Fibroblast of gingiva (primary cell): ENCODE results near the gene ELOVL2.
"Not testable (repeated sequence)": the region's sequence is repeated elsewhere in the genome, so short reads cannot be mapped to it uniquely, and the experiment has no call there.

Source experiments
- DNase-seq: peaks from one replicate; pipeline ENCODE4 v3.0.0-alpha.2; 2011; ENCODE audit warnings: low read depth

Gene ELOVL2

DNA sequence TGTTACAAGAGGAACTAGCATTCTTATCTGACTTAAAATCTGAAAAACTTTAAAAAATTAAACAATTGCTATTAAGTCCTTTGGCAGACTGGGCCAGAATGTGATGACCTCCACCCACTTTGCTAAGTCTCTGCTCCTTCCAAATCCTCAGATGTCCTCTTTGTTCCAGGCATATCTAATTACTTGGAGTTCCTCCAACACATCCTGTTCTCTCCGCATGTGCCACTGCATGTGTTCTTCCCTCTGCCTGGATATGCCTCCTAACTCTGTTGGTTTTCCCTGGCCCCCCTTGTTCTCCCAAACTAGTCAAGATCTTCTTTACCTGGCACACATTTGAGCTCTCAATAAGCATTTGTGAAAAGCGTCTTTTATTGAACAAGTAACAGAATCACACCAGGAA is 23.1 kb downstream of the ELOVL2 start:
- no peak for DNase-seq

DNA sequence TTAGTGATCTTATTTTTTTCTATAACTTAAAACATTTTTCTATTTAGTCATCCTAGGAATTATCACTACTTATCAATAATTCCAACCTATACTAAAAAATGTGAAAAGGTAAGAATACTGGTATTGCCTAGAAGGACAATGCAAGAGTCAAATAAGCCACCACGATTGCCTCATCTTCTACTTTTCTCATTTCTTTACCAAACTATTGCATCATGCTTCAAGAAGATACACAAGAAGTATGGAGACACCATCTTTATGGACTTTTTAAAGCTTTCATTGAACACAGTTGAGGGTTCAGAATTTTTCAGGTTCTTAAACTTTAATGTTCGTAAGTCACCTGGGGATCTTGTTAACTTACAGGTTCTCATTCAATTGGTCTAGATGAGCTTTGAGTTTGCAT is 25.9 kb downstream of the ELOVL2 start:
- DNase-seq, result no peak

DNA sequence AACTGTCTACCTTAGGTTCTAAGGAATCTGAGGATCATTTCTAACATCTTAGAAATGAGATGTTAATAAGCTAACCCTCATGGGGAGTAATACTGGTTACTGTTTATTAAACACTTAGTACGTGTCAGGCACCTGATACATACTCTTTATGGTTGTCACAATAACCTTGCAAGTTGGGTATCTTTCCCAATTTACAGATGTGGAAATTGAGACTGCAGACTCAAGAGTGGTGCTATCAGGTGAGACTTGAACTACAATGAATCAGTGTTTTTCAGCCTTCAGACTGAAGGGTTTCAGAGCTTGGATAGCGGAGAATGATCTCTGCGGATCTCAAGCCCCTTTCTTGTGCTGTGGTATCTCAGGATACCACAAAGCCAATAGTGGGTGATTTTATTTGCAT is 27.0 kb downstream of the ELOVL2 start:
- no peak for DNase-seq

DNA sequence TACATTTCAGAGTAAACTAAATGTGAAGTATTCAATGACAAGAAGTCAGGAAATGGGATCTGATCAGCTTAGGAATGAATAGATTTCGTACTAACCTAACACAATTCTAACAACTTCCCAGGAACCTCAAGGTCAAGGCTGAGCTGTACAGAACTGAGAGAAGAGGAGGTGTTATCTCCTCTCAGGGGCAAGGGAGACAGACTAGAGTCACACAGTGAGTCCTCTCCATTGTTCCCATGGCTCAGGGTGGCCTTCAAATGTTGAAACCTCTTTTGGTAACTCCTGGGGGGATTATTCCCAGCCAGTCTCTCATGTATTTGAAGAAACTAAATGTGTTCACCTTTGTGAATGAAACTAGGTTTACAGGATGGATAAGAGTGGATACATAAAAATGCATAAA is 27.7 kb downstream of the ELOVL2 start:
- DNase-seq, result no peak

DNA sequence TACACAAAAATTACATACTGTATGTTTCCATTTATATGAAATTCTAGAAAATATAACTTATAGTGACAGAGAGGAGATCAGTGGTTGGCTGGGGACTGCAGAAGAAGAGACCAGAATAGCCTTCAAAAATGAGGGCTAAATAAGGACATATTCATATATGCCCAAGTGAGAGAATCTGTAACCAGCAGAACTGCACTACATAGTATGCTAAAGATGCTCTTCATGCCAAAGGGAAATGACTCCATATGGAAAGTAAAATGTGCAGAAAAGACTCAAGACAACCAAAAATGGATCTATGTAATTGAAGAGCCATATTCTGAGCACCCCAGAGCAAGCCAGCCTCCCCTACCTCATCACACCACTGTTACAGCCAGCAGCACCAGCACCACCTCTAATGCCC is 29.0 kb downstream of the ELOVL2 start:
- no peak for DNase-seq

DNA sequence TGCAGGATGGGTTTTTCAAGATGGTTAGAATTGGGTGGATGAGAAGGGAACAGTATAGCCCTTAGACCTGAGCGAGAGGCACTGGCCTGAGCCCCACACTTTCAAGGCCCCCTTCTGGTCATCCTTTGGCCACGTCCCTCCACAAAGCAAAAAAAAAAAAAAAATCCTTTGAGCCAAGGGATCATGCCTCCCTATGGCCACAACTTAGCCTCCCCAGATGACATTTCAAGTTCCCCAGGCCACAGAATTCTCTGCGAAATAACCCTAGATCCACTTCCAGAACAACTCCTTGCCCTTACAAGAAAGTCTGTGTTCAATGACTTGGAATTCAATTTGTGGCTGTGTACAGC is 30.4 kb downstream of the ELOVL2 start:
- no peak for DNase-seq

DNA sequence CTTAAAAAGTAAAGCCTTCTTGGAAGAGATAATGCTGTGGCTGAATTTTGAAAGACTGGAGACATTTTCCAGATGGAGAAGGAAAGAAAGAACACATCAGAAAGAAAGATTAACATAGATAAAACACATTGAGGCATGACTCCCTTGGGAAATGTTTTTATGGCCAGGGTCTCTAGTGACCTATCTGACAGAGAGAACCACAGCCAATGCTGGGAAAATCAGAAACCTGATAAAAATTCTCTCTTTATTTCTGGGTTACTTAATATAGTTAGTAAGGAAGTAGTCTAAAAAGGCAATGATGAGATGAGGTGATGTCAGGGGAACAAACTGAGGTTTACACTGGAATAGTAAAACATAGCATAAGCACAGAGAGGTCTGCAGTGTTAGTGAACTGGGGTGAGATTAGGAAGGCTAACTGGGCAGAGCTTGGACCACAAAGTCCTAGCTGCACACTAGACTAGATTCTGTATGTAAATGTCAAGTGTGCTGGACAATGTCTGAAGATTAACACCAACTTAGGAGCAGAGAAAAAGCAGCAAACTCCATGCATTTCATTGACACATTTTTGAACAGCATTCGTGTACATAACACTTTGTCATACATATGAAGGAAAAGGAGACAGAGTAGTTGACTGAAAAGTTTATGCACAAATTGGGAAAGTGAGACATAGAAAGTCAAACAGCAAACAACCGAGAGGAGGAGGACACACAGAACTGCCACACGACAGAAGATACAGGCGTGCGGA is 31.0 kb downstream of the ELOVL2 start:
- no peak for DNase-seq

DNA sequence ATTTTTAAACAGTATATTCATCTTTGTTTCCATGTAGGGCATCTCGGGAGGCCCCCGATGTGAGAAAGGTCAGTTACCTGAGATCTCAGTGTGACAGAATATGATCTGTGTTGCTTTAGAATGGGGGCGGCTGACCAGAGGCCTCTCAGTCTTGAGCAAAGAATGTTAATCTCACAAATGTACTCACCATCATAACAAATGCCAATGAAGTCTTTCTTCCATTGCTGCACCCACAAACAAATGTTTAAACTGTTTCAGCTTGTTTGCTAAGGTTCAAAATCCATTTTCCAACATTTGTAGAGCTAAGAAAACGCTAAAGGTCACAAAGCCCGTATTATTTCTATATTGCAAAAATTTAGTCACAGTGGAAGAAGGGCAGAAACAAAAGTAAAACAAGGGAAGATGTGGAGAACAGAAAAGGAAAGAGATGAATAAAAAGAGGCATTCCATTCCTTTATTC is 31.8 kb downstream of the ELOVL2 start:
- no peak for DNase-seq

DNA sequence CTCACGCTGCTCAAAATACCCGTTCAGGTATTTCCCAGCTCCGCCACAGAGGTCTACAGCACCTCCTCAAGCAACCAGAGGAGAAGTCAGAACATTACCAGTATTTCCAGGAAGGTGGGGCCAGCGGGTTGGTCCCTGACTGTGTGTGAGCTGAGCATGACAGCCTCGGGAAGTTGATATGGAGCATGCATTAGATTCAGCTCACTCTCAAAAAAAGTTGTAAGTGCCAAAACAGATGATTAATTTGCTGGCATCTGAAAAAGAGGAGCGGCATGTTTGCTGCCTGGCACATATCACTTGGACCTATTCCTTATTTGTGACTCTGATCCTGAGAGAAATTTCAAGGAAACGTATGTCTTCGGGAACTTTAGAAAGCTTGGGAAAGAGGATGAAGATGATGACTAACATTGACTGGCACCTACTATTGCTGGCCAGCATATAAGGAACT is 32.3 kb downstream of the ELOVL2 start:
- peak; percentile 42 for DNase-seq

DNA sequence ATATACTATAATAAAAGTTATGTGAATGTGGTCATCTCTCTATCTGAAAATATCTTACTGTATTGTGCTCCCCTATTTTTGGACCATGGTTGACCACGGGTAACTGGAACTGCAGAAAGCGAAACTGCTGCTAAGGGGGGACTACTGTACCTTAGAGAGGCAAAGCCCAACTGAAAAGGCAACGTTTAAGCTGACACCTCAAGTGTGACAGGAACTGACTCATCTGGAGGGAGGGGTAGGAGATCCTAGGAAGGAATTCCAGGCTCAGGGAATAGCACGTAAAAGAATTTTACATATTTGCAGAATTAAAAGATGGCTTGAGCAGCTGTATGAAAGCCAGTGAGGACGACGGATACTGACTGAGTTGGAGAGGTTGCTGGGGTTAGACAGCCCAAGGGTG is 34.8 kb downstream of the ELOVL2 start:
- no peak for DNase-seq

DNA sequence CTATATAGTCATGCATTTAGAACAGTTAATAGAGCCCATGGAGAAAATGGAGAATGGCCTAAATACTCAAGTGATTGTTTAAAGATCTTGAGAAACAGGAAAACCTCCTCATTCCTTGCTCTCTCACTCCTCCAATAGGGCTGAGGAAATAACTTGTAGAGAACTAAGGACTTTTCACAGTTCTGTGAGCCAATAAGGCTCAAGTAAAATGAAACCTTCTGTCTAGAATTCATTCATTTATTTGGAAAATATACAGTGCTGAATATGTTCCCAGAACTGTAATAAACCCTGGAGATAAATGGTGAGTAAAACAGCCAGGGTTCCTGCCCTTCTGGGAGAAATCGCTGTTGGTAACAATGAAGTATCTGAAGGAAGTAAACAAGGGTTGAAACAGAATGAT is 35.3 kb downstream of the ELOVL2 start:
- DNase-seq, result peak; percentile 56

DNA sequence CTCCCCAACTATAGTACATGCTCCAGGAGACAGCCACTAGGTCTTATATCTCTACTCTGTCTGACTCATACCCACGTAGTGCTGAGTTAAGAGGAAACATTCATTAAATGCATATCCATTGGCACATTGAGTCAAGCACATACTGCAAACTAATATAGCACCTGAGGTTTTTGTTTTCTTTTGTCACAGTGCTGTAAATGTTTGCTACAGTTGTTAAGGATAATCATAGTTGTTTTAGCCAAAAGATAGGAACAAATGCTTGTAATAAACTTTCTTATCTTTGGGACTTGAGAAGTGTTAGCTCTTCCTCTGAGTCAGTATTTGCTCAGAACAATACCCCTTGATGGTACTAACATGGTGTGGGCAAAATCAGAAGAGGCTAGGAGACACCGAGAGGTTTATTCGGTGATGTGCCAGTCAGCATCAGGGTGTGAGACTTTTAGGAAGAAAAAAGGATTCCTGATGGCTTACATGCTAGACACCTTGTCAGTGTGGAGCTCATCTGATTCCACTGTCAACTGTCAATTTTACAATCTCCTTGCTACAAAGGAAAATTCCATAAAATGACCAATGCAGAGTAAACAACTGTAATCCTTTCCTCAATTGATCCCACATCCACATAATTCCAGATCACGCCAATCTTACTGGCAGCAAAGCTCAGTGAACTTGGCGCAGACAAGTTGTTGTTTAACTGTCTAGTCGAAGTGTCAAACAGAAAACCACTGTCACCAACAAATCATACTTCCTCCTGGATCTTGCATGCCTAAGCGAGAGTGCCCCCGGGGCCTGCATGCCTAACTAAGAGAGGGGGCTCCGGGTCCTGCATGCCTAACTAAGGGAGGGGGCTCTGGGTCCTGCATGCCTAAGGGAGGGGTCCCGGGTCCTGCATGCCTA is 36.1 kb downstream of the ELOVL2 start:
- no peak for DNase-seq

DNA sequence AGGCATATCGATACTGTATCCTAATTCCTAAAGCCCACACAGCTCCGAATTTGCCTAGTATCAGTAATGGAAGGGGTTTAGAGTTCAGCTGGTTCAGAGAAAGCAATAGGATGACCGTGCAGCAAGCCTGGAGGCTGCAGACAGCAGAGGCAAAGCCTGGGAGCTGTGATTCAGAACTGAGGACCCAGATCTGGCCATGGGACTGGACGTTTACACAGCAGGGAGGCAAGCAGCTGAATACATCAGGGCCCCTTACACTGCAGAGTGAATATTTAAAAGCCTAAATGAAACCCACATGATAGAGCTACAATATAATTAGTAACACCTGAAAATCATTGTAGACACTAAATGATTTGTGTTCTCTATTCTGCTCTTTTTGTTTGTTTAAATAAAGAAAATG is 38.0 kb downstream of the ELOVL2 start:
- peak; percentile 38 for DNase-seq

DNA sequence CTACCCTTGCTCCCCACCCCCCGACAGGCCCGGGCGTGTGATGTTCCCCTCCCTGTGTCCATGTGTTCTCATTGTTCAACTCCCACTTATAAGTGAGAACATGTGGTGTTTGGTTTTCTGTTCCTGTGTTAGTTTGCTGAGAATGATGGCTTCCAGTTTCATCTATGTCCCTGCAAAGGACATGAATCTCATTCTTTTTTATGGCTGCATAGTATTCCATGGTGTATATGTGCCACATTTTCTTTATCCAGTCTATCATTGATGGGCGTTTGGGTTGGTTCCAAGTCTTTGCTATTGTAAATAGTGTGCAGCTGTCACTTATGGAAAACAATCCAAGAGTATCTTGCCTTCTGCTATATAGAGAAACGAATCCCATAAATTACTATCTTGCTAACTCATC is 40.8 kb downstream of the ELOVL2 start:
- not testable (repeated sequence) for DNase-seq

DNA sequence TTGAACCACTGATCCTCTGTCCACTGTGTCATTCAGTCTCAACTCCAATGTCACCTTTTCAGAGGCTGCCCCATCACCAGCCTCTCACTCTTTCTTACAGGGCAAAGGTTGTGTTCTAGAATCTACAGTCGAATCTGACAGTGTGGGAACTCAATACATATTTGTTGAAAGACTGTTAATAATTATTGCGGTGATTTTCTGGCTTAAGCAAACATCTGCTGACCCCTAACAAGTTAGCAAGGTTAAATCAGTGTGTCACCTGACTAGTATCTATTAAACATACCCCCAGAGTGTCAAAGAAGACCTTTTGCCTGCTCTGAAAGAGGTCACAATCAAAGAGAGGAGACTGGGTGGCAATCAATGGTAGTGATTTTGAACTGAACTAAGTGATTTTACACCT is 41.9 kb downstream of the ELOVL2 start:
- DNase-seq, result no peak

DNA sequence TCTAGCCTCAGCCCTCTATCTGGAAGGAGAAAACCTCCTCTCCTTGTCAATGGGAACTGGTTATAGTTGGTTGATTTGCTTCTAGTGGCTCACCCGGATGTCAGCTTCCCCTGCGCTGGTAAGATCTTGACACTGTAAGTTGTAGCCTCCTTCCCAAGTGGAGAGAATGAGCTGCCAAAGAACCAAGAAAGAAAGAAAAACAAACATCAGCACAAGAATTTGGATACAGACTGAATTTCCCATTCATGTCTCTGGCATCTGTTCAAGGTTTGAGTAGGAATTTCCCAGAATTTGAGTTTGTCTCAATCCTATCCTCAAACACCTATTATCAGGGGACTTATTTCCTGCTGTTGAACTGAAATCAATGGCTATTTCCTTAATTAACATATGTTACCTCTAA is 44.1 kb downstream of the ELOVL2 start:
- DNase-seq, result peak; percentile 52

DNA sequence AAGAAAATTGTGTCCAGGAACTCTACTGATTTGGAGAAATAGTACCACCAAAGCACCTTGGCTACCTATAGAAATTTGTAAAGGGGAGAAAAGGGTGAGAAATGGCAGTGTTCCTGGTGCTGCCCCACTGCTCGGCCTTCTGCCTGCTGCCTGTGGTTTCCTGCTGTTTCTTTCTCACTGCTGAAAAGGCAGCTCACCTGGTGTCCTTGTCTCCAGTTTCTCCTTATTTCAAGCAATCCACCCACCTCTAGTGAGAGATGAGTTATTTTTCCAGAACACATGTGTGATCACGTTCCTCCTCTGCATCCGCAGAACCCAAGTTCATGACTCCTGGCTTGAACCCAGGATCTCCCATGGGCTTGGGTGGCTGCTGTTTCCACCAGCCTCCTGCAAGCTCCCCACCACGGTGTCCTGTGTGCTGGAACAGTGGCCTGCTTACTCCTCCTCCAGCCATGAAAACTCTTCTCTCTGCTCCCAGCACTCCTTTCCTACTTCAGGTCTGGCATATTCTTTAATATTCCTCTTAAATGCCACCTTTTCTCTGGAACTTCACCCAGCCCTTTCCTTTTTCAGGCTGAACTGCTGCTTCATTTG is 48.9 kb downstream of the ELOVL2 start:
- no peak for DNase-seq

DNA sequence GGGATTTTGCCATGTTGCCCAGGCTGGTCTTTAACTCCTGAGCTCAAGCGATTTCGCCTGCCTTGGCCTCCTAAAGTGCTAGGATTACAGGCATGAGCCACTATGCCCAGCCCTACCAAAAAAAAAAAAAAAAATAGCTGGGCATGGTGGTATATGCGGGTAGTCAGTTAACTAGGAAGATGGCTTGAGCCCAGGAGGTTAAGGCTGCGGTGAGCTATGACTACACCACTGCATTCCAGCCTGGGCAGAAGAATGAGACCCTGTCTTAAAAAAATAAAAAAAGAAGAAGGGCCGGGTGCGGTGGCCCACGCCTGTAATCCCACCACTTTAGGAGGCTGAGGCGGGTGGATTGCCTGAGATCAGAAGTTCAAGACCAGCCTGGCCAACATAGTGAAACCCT is 50.2 kb downstream of the ELOVL2 start:
- DNase-seq, result no peak

DNA sequence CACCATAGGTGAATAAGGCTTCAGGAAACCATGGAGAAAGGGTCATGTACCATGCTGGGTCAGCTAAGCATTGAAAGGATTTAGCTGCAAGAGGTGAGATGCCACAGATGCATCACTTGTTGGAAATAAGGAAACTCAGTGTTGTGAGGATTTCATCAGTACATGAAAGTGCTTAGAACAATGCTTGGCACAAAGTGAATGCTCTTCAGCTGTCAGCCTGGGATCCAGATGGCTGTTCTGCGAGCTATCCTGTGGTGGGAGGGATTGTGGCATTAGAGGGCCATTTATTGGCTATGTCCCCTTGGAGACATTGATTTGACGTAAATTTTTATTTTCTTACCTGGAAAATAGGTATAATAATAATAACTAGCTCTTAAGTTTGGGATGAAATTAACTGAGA is 53.0 kb downstream of the ELOVL2 start:
- DNase-seq, result no peak

DNA sequence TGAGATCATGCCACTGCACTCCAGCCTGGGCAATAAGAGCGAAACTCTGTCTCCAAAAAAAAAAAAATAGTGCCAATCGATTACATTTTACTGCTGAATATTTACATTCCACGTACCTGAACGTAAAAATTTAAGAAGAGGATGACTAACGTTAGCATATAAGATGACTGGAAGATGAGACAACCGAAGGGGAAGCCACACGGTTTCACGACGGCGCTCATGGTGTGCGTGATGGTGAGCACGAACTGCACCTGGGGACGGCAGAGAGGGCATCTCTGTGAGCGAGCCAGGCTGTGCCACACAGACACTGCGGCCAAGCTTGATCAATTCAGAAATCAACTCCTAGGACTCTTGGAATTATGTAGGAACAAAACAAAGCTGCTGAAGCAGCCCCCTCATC is 54.5 kb downstream of the ELOVL2 start:
- no peak for DNase-seq

DNA sequence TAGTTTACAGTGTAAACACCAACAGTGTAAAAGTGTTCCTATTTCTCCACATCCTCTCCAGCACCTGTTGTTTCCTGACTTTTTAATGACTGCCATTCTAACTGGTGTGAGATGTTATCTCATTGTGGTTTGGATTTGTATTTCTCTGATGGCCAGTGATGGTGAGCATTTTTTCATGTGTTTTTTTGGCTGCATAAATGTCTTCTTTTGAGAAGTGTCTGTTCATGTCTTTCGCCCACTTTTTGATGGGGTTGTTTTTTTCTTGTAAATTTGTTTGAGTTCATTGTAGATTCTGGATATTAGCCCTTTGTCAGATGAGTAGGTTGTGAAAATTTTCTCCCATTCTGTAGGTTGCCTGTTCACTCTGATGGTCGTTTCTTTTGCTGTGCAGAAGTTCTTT is 59.1 kb downstream of the ELOVL2 start:
- DNase-seq, result not testable (repeated sequence)

DNA sequence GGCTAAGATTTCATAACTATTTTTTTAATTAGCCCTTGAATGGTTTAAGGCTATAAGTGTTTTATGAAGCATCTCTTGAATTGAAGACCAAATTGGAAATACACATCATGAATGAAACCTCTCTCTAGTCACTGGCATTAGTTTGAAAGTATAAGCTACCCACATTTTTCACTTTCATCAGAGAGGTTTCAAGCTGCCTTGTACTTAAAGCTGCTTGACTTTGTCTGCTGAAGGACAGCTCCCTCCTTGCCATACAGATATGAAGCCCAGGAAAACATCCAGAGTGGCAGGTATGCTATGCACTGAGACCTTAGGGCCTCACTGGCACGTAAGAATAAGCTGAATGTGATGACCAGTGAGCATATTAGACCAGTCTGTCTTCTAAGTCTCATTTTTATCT is 62.7 kb downstream of the ELOVL2 start:
- DNase-seq, result no peak

DNA sequence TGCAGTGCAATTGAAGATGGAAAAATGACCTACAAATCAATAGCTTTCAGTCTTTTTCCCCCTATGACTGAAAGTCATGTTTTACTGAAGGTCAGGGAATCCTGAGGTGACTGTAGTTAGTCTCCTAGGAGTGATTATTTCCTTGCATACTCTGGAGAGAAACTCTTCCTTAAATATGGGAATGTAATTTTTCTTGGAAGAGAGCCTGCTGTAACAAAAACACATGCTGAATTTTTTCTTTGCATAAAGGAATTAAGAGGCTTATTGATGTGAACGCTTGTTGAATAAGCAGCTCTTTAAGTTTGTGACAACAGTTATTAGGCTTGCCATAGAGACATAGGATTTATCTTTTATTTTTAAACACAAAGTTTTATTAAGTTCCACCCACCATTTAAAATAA is 64.5 kb downstream of the ELOVL2 start:
- no peak for DNase-seq
